ENCODE data around the gene INHBA. TPM values are rescaled to one million over a fixed set of nuclear protein-coding genes. Genes with fewer than 3 reads are reported as not detected.

The INHBA gene
- total RNA-seq, 2 donors from 2014 or later = not detected

DNA sequence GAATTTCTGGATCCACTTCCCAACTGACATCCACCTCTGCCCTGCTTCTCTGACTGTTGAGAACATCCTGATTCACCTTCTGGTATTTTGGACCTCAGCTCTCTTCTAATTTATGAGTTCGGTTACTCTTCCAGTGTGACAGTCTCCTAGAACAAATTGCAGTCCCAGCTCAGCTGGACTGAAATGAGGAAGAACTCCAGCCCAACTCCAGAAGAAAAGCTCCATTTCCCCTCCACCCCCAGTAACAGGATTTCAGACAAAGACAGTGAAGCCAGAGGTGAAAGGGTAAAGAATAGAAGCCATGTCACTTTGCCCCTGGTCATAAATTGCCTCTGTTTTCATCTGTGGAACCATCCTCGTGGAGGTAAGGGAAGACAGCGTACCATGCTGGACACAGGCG lies 26.2 kb upstream of the INHBA start:
- H3K27me3 ChIP-seq (ENCODE audit: control insufficient read depth, insufficient read depth, low read length, poor library complexity, severe bottlenecking) = no peaks in the 10 kb centered on the region
- Mint-ChIP-seq H3K9me3 (no peaks in the 10 kb centered on the region), H3K27ac (no peak overlapping the region), H3K4me1 (peaks cover 4% of the 10 kb centered on the region), H3K4me3 (no peak overlapping the region), H3K27me3 (ENCODE audit: insufficient read depth) (no peaks in the 10 kb centered on the region), H3K36me3 (ENCODE audit: low read depth) (no peaks in the 10 kb centered on the region)
- whole genome bisulfite sequencing, 2 experiments (ENCODE audit: insufficient coverage in 1 of 2, insufficient read length in 1 of 2) = 94 to 95% methylated on average over 3 to 4 of the region's 4 CpGs
- TF ChIP-seq, protein P1, sequence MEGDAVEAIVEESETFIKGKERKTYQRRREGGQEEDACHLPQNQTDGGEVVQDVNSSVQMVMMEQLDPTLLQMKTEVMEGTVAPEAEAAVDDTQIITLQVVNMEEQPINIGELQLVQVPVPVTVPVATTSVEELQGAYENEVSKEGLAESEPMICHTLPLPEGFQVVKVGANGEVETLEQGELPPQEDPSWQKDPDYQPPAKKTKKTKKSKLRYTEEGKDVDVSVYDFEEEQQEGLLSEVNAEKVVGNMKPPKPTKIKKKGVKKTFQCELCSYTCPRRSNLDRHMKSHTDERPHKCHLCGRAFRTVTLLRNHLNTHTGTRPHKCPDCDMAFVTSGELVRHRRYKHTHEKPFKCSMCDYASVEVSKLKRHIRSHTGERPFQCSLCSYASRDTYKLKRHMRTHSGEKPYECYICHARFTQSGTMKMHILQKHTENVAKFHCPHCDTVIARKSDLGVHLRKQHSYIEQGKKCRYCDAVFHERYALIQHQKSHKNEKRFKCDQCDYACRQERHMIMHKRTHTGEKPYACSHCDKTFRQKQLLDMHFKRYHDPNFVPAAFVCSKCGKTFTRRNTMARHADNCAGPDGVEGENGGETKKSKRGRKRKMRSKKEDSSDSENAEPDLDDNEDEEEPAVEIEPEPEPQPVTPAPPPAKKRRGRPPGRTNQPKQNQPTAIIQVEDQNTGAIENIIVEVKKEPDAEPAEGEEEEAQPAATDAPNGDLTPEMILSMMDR (conservative IDR thresholded peaks at IDR 0.05) = no peak
- DNase-seq = no peak
- no peaks in the 10 kb centered on the region for H3K4me1 ChIP-seq (ENCODE audit: control insufficient read depth, insufficient read depth, low read length)
- no peak overlapping the region for H3K4me3 ChIP-seq (ENCODE audit: low read length)
- H3K27ac ChIP-seq (ENCODE audit: low read depth, low read length) = no peak overlapping the region
- H3K9ac ChIP-seq (ENCODE audit: extremely low read depth, low read length, poor library complexity, severe bottlenecking) = no peak overlapping the region
- H3K9me3 ChIP-seq (ENCODE audit: control insufficient read depth, low read length) = no peaks in the 10 kb centered on the region
- no peaks in the 10 kb centered on the region for H3K36me3 ChIP-seq (ENCODE audit: control insufficient read depth, insufficient read depth, low read length)

DNA sequence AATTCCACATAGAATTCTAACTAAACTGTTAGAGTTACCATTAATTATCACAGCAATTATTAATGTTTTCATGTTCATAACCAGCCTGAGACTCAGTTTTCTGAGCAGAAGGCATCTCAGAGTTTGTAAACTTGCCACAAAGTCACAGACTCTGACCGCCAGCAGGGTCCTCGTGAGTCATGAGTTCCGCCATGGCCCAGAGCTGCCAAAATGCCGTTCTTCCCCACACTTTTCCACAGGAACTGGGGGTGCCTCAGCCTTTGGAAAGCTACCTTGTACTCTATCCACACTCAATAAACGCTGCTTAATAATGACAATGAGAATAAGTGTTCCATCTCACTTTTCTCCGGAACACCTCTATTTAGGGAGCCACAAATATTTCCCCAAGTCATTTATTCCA lies 22.1 kb upstream of the INHBA start:
- no peaks in the 10 kb centered on the region for H3K36me3 Mint-ChIP-seq (ENCODE audit: low read depth)
- Histone ChIP-seq H3K9ac (ENCODE audit: extremely low read depth, low read length, poor library complexity, severe bottlenecking) (no peak overlapping the region), H3K36me3 (ENCODE audit: control insufficient read depth, insufficient read depth, low read length) (no peaks in the 10 kb centered on the region), H3K4me1 (ENCODE audit: control insufficient read depth, insufficient read depth, low read length) (no peaks in the 10 kb centered on the region), H3K27ac (ENCODE audit: low read depth, low read length) (no peak overlapping the region), H3K27me3 (ENCODE audit: control insufficient read depth, insufficient read depth, low read length, poor library complexity, severe bottlenecking) (no peaks in the 10 kb centered on the region), H3K4me3 (ENCODE audit: low read length) (no peak overlapping the region), H3K9me3 (ENCODE audit: control insufficient read depth, low read length) (no peaks in the 10 kb centered on the region)
- H3K9me3 Mint-ChIP-seq = no peaks in the 10 kb centered on the region
- H3K27me3 Mint-ChIP-seq (ENCODE audit: insufficient read depth) = no peaks in the 10 kb centered on the region
- no peak for DNase-seq
- TF ChIP-seq, protein P1 (conservative IDR thresholded peaks at IDR 0.05) = no peak
- WGBS, 2 experiments (ENCODE audit: insufficient coverage in 1 of 2, insufficient read length in 1 of 2) = 92 to 96% methylated on average over 2 to 6 of the region's 6 CpGs
- no peak overlapping the region for H3K4me3 Mint-ChIP-seq
- H3K4me1 Mint-ChIP-seq = no peaks in the 10 kb centered on the region
- no peak overlapping the region for H3K27ac Mint-ChIP-seq

DNA sequence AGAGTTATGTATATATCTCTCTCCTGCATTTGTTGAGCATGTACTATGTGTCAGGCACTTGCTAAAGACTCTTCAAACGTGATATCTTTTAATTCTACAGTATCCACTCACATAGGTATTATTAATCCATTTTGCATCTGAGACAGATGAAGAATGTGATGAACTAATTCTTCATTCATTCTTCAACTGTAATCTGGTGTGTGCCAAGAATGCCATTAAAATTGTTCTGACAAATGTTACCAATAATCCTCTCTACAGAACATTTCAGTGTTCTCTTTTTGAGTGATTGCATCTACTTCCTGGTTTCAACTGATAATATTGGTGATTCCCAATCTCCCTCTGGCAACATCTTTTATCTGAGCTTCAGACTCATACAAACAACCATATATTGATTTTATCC lies 18.0 kb upstream of the INHBA start:
- no peak overlapping the region for H3K4me3 ChIP-seq (ENCODE audit: low read length)
- Mint-ChIP-seq H3K9me3 (no peaks in the 10 kb centered on the region), H3K4me3 (no peak overlapping the region), H3K36me3 (ENCODE audit: low read depth) (no peaks in the 10 kb centered on the region), H3K4me1 (no peaks in the 10 kb centered on the region), H3K27ac (no peak overlapping the region), H3K27me3 (ENCODE audit: insufficient read depth) (no peaks in the 10 kb centered on the region)
- H3K9ac ChIP-seq (ENCODE audit: extremely low read depth, low read length, poor library complexity, severe bottlenecking) = no peak overlapping the region
- TF ChIP-seq, protein P1 (conservative IDR thresholded peaks at IDR 0.05) = no peak
- no peaks in the 10 kb centered on the region for H3K36me3 ChIP-seq (ENCODE audit: control insufficient read depth, insufficient read depth, low read length)
- WGBS, 2 experiments (ENCODE audit: insufficient coverage in 1 of 2, insufficient read length in 1 of 2) = 78 to 100% methylated on average over 1 of the region's 1 CpG
- no peaks in the 10 kb centered on the region for H3K9me3 ChIP-seq (ENCODE audit: control insufficient read depth, low read length)
- DNase-seq = no peak
- H3K4me1 ChIP-seq (ENCODE audit: control insufficient read depth, insufficient read depth, low read length) = no peaks in the 10 kb centered on the region
- no peak overlapping the region for H3K27ac ChIP-seq (ENCODE audit: low read depth, low read length)
- peaks cover 10% of the 10 kb centered on the region for H3K27me3 ChIP-seq (ENCODE audit: control insufficient read depth, insufficient read depth, low read length, poor library complexity, severe bottlenecking)

Measured in endodermal cell (in vitro differentiated cells).